ENCODE measurements around the gene FOXN3. TPM values are rescaled to one million over a fixed set of nuclear protein-coding genes. Genes with fewer than 3 reads are reported as not detected.

FOXN3 gene
- polyA plus RNA-seq, 1 donor (not counting 4 experiments of a cell fraction or from before 2014, with no cell fraction given): 10.2 TPM

- Histone ChIP-seq H3K27ac (ENCODE audit: control insufficient read depth, insufficient read depth, low read length) (no peak overlapping the region), H3K4me3 (ENCODE audit: control insufficient read depth in 2 of 3, extremely low read depth in 1 of 3, insufficient read depth in 2 of 3, low read depth in 1 of 3, low read length in 3 of 3) (no peak overlapping the region), H3K4me2 (ENCODE audit: control insufficient read depth, extremely low read depth, insufficient read depth, low read depth, low read length) (no peak overlapping the region), H3K9ac (ENCODE audit: control insufficient read depth, extremely low read depth, insufficient read depth, low read length) (no peak overlapping the region), H3K9me1 (ENCODE audit: control insufficient read depth, extremely low read depth, insufficient read depth, low read length) (no peaks in the 10 kb centered on the region), H3K36me3 (ENCODE audit: control insufficient read depth in 2 of 2, extremely low read depth in 1 of 2, insufficient read depth in 2 of 2, low read length in 2 of 2) (no peaks in the 10 kb centered on the region), H3K9me3 (ENCODE audit: control insufficient read depth, low read depth, low read length) (no peaks in the 10 kb centered on the region), H3K4me1 (ENCODE audit: control insufficient read depth, extremely low read depth, insufficient read depth, low read length) (peaks cover 15% of the 10 kb centered on the region), H4K20me1 (ENCODE audit: control insufficient read depth, extremely low read depth, insufficient read depth, low read length) (no peaks in the 10 kb centered on the region), H3K27me3 (ENCODE audit: control insufficient read depth, extremely low read depth, insufficient read depth, low read length) (peaks cover under 1% of the 10 kb centered on the region), H2AFZ (ENCODE audit: control insufficient read depth, low read length) (no peak overlapping the region), H3K79me2 (ENCODE audit: control insufficient read depth, insufficient read depth, low read length) (no peaks in the 10 kb centered on the region)
- dilution Hi-C loops (cut with MboI; ENCODE audit: extremely low pct_ligation_motif_present, low sequenced_read_pairs): no loop called here
- no peak for DNase-seq (ENCODE audit: low read depth, low spot score)
- TF ChIP-seq, protein P1, sequence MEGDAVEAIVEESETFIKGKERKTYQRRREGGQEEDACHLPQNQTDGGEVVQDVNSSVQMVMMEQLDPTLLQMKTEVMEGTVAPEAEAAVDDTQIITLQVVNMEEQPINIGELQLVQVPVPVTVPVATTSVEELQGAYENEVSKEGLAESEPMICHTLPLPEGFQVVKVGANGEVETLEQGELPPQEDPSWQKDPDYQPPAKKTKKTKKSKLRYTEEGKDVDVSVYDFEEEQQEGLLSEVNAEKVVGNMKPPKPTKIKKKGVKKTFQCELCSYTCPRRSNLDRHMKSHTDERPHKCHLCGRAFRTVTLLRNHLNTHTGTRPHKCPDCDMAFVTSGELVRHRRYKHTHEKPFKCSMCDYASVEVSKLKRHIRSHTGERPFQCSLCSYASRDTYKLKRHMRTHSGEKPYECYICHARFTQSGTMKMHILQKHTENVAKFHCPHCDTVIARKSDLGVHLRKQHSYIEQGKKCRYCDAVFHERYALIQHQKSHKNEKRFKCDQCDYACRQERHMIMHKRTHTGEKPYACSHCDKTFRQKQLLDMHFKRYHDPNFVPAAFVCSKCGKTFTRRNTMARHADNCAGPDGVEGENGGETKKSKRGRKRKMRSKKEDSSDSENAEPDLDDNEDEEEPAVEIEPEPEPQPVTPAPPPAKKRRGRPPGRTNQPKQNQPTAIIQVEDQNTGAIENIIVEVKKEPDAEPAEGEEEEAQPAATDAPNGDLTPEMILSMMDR (optimal IDR thresholded peaks at IDR 0.05 in 1 of 3, IDR thresholded peaks at IDR 0.05 in 1 of 3, conservative IDR thresholded peaks at IDR 0.05 in 1 of 3; ENCODE audit: extremely low read depth in 1 of 3, insufficient read depth in 2 of 3, low read length in 3 of 3): no peak
- TF ChIP-seq EZH2 (IDR thresholded peaks at IDR 0.05; ENCODE audit: low read length): no peak
- no peak for FAIRE-seq
Observed at GRCh38 chr14:89138846-89139245, 278.2 kb downstream of the FOXN3 start.

GRCh38 chr14:89137526-89138163, 279.4 kb downstream of the FOXN3 start:
- H3K4me1 ChIP-seq (ENCODE audit: control insufficient read depth, extremely low read depth, insufficient read depth, low read length): peaks cover 15% of the 10 kb centered on the region
- H3K36me3 ChIP-seq (ENCODE audit: control insufficient read depth in 2 of 2, extremely low read depth in 1 of 2, insufficient read depth in 2 of 2, low read length in 2 of 2): no peaks in the 10 kb centered on the region
- FAIRE-seq (no peak), DNase-seq (ENCODE audit: low read depth, low spot score) (no peak)
- H3K9me3 ChIP-seq (ENCODE audit: control insufficient read depth, low read depth, low read length): no peaks in the 10 kb centered on the region
- no peaks in the 10 kb centered on the region for H3K79me2 ChIP-seq (ENCODE audit: control insufficient read depth, insufficient read depth, low read length)
- H3K4me3 ChIP-seq (ENCODE audit: control insufficient read depth in 2 of 3, extremely low read depth in 1 of 3, insufficient read depth in 2 of 3, low read depth in 1 of 3, low read length in 3 of 3): no peak overlapping the region
- H3K9me1 ChIP-seq (ENCODE audit: control insufficient read depth, extremely low read depth, insufficient read depth, low read length): no peaks in the 10 kb centered on the region
- H2AFZ ChIP-seq (ENCODE audit: control insufficient read depth, low read length): no peak overlapping the region
- no peak overlapping the region for H3K4me2 ChIP-seq (ENCODE audit: control insufficient read depth, extremely low read depth, insufficient read depth, low read depth, low read length)
- H4K20me1 ChIP-seq (ENCODE audit: control insufficient read depth, extremely low read depth, insufficient read depth, low read length): no peaks in the 10 kb centered on the region
- dilution Hi-C loops (cut with MboI; ENCODE audit: extremely low pct_ligation_motif_present, low sequenced_read_pairs): no loop called here
- H3K27ac ChIP-seq (ENCODE audit: control insufficient read depth, insufficient read depth, low read length): no peak overlapping the region
- H3K9ac ChIP-seq (ENCODE audit: control insufficient read depth, extremely low read depth, insufficient read depth, low read length): no peak overlapping the region
- TF ChIP-seq, protein P1 (optimal IDR thresholded peaks at IDR 0.05 in 1 of 3, IDR thresholded peaks at IDR 0.05 in 1 of 3, conservative IDR thresholded peaks at IDR 0.05 in 1 of 3; ENCODE audit: extremely low read depth in 1 of 3, insufficient read depth in 2 of 3, low read length in 3 of 3): no peak
- no peak for TF ChIP-seq EZH2 (IDR thresholded peaks at IDR 0.05; ENCODE audit: low read length)
- no peaks in the 10 kb centered on the region for H3K27me3 ChIP-seq (ENCODE audit: control insufficient read depth, extremely low read depth, insufficient read depth, low read length)
